ENCODE results near the gene EEF1AKMT4.
A peak's percentile ranks its signal among the peaks of the same experiment; 100 is the strongest.

Gene EEF1AKMT4

GRCh38 chr3:184238246-184238818, 11.1 kb upstream of the EEF1AKMT4 start:
- H3K27ac ChIP-seq (ENCODE audit: low read depth, low read length), result no peak overlapping the region
- H3K4me1 ChIP-seq (ENCODE audit: control insufficient read depth, insufficient read depth, low read length), result no peaks in the 10 kb centered on the region
- no peak overlapping the region for H3K9ac ChIP-seq (ENCODE audit: low read length)
- no peaks in the 10 kb centered on the region for H3K27me3 ChIP-seq (ENCODE audit: control insufficient read depth, insufficient read depth, low read length)
- H3K4me3 ChIP-seq (ENCODE audit: low read length), result no peak overlapping the region
- peaks cover 10% of the 10 kb centered on the region for H3K36me3 ChIP-seq (ENCODE audit: control insufficient read depth, insufficient read depth, low read length)

- Histone ChIP-seq H3K36me3 (ENCODE audit: control insufficient read depth, insufficient read depth, low read length) (peaks cover 14% of the 10 kb centered on the region), H3K27me3 (ENCODE audit: control insufficient read depth, insufficient read depth, low read length) (no peaks in the 10 kb centered on the region), H3K27ac (ENCODE audit: low read depth, low read length) (no peak overlapping the region), H3K9ac (ENCODE audit: low read length) (no peak overlapping the region), H3K4me1 (ENCODE audit: control insufficient read depth, insufficient read depth, low read length) (no peaks in the 10 kb centered on the region), H3K4me3 (ENCODE audit: low read length) (no peak overlapping the region)
Measured at GRCh38 chr3:184239221-184239620, 10.3 kb upstream of the EEF1AKMT4 start.

GRCh38 chr3:184239708-184240107, 9.8 kb upstream of the EEF1AKMT4 start:
- Histone ChIP-seq H3K4me1 (ENCODE audit: control insufficient read depth, insufficient read depth, low read length) (no peaks in the 10 kb centered on the region), H3K27ac (ENCODE audit: low read depth, low read length) (no peak overlapping the region), H3K27me3 (ENCODE audit: control insufficient read depth, insufficient read depth, low read length) (no peaks in the 10 kb centered on the region), H3K9ac (ENCODE audit: low read length) (no peak overlapping the region), H3K36me3 (ENCODE audit: control insufficient read depth, insufficient read depth, low read length) (peaks cover 18% of the 10 kb centered on the region), H3K4me3 (ENCODE audit: low read length) (no peak overlapping the region)

GRCh38 chr3:184240384-184241140, 8.9 kb upstream of the EEF1AKMT4 start:
- Histone ChIP-seq H3K4me1 (ENCODE audit: control insufficient read depth, insufficient read depth, low read length) (no peaks in the 10 kb centered on the region), H3K27ac (ENCODE audit: low read depth, low read length) (no peak overlapping the region), H3K4me3 (ENCODE audit: low read length) (no peak overlapping the region), H3K9ac (ENCODE audit: low read length) (no peak overlapping the region), H3K36me3 (ENCODE audit: control insufficient read depth, insufficient read depth, low read length) (peaks cover 27% of the 10 kb centered on the region), H3K27me3 (ENCODE audit: control insufficient read depth, insufficient read depth, low read length) (no peaks in the 10 kb centered on the region)

GRCh38 chr3:184241141-184241446, 8.4 kb upstream of the EEF1AKMT4 start:
- H3K27ac ChIP-seq (ENCODE audit: low read depth, low read length), result no peak overlapping the region
- H3K4me3 ChIP-seq (ENCODE audit: low read length), result peak overlapping the region; percentile 21
- no peaks in the 10 kb centered on the region for H3K4me1 ChIP-seq (ENCODE audit: control insufficient read depth, insufficient read depth, low read length)
- peaks cover 28% of the 10 kb centered on the region for H3K36me3 ChIP-seq (ENCODE audit: control insufficient read depth, insufficient read depth, low read length)
- no peaks in the 10 kb centered on the region for H3K27me3 ChIP-seq (ENCODE audit: control insufficient read depth, insufficient read depth, low read length)
- no peak overlapping the region for H3K9ac ChIP-seq (ENCODE audit: low read length)

GRCh38 chr3:184241447-184242296, 7.8 kb upstream of the EEF1AKMT4 start:
- Histone ChIP-seq H3K4me1 (ENCODE audit: control insufficient read depth, insufficient read depth, low read length) (no peaks in the 10 kb centered on the region), H3K27ac (ENCODE audit: low read depth, low read length) (no peak overlapping the region), H3K9ac (ENCODE audit: low read length) (no peak overlapping the region), H3K4me3 (ENCODE audit: low read length) (no peak overlapping the region), H3K36me3 (ENCODE audit: control insufficient read depth, insufficient read depth, low read length) (peaks cover 28% of the 10 kb centered on the region), H3K27me3 (ENCODE audit: control insufficient read depth, insufficient read depth, low read length) (no peaks in the 10 kb centered on the region)

- Histone ChIP-seq H3K9ac (ENCODE audit: low read length) (no peak overlapping the region), H3K27ac (ENCODE audit: low read depth, low read length) (no peak overlapping the region), H3K4me1 (ENCODE audit: control insufficient read depth, insufficient read depth, low read length) (no peaks in the 10 kb centered on the region), H3K27me3 (ENCODE audit: control insufficient read depth, insufficient read depth, low read length) (no peaks in the 10 kb centered on the region), H3K4me3 (ENCODE audit: low read length) (no peak overlapping the region), H3K36me3 (ENCODE audit: control insufficient read depth, insufficient read depth, low read length) (peaks cover 28% of the 10 kb centered on the region)
Measured at GRCh38 chr3:184242297-184242685, 7.2 kb upstream of the EEF1AKMT4 start.

GRCh38 chr3:184248454-184249411, 739 bp upstream of the EEF1AKMT4 start, which contains the start of gene ALG3:
Gene ALG3, minus strand, starts transcription at chr3:184248962. Its CDS starts 22 bp downstream, at chr3:184248940.
- H3K9ac ChIP-seq (ENCODE audit: low read length), result peak within 1 kb of the TSS; percentile 83
- H3K4me1 ChIP-seq (ENCODE audit: control insufficient read depth, insufficient read depth, low read length), result peaks cover 5% of the 10 kb centered on the region
- H3K27me3 ChIP-seq (ENCODE audit: control insufficient read depth, insufficient read depth, low read length), result no peaks in the 10 kb centered on the region
- H3K27ac ChIP-seq (ENCODE audit: low read depth, low read length), result peak within 1 kb of the TSS; percentile 68
- peak within 1 kb of the TSS; percentile 97 for H3K4me3 ChIP-seq (ENCODE audit: low read length)
- peaks cover 14% of the 10 kb centered on the region for H3K36me3 ChIP-seq (ENCODE audit: control insufficient read depth, insufficient read depth, low read length)

- peaks cover 5% of the 10 kb centered on the region for H3K4me1 ChIP-seq (ENCODE audit: control insufficient read depth, insufficient read depth, low read length)
- peaks cover 4% of the 10 kb centered on the region for H3K36me3 ChIP-seq (ENCODE audit: control insufficient read depth, insufficient read depth, low read length)
- H3K27ac ChIP-seq (ENCODE audit: low read depth, low read length), result no peak overlapping the region
- peak overlapping the region; percentile 97 for H3K4me3 ChIP-seq (ENCODE audit: low read length)
- no peaks in the 10 kb centered on the region for H3K27me3 ChIP-seq (ENCODE audit: control insufficient read depth, insufficient read depth, low read length)
- H3K9ac ChIP-seq (ENCODE audit: low read length), result no peak overlapping the region
Measured at GRCh38 chr3:184250167-184250828, 826 bp downstream of the EEF1AKMT4 start.

GRCh38 chr3:184255291-184256039, 6.0 kb downstream of the EEF1AKMT4 start:
- Histone ChIP-seq H3K9ac (ENCODE audit: low read length) (no peak overlapping the region), H3K27ac (ENCODE audit: low read depth, low read length) (no peak overlapping the region), H3K4me1 (ENCODE audit: control insufficient read depth, insufficient read depth, low read length) (no peaks in the 10 kb centered on the region), H3K4me3 (ENCODE audit: low read length) (no peak overlapping the region), H3K27me3 (ENCODE audit: control insufficient read depth, insufficient read depth, low read length) (peaks cover 13% of the 10 kb centered on the region), H3K36me3 (ENCODE audit: control insufficient read depth, insufficient read depth, low read length) (no peaks in the 10 kb centered on the region)
